Middle frontal gyrus (tissue), 1 donor: Measurements from ENCODE around the gene PDE1C.

Experiments
- DNase-seq: peaks from one replicate; pipeline ENCODE4 v3.0.0-alpha.2; 2015; ENCODE audit warnings: low spot score; ENCODE audit errors: extremely low spot score

The PDE1C gene

GRCh38 chr7:32075612-32076011 is 5.4 kb upstream of the PDE1C start:
- no peak for DNase-seq

GRCh38 chr7:32074787-32075585 is 4.8 kb upstream of the PDE1C start:
- no peak for DNase-seq

GRCh38 chr7:32073533-32073932 is 3.3 kb upstream of the PDE1C start:
- no peak for DNase-seq

- no peak for DNase-seq
Observed at GRCh38 chr7:32072397-32072796, 2.2 kb upstream of the PDE1C start.

GRCh38 chr7:32071466-32072091 is 1.4 kb upstream of the PDE1C start:
- DNase-seq = no peak

GRCh38 chr7:32070051-32070405 is 179 bp downstream of the PDE1C start:
- DNase-seq = no peak

GRCh38 chr7:32069116-32069650 is 1.0 kb downstream of the PDE1C start:
- no peak for DNase-seq

GRCh38 chr7:32068411-32069101 is 1.7 kb downstream of the PDE1C start:
- DNase-seq = no peak

GRCh38 chr7:32066441-32066840 is 3.8 kb downstream of the PDE1C start:
- no peak for DNase-seq

GRCh38 chr7:32063614-32064013 is 6.6 kb downstream of the PDE1C start:
- no peak for DNase-seq

GRCh38 chr7:32062150-32062549 is 8.1 kb downstream of the PDE1C start:
- DNase-seq = no peak

- no peak for DNase-seq
Observed at GRCh38 chr7:32061346-32061745, 8.9 kb downstream of the PDE1C start.

GRCh38 chr7:32059289-32060011 is 10.8 kb downstream of the PDE1C start:
- no peak for DNase-seq

- DNase-seq = no peak
Observed at GRCh38 chr7:32058002-32058401, 12.2 kb downstream of the PDE1C start.

- DNase-seq = no peak
Observed at GRCh38 chr7:32056767-32057166, 13.4 kb downstream of the PDE1C start.

GRCh38 chr7:32053204-32053603 is 17.0 kb downstream of the PDE1C start:
- no peak for DNase-seq

- no peak for DNase-seq
Observed at GRCh38 chr7:32051128-32051527, 19.1 kb downstream of the PDE1C start.

GRCh38 chr7:32049599-32049998 is 20.6 kb downstream of the PDE1C start:
- DNase-seq = no peak

GRCh38 chr7:32048970-32049491 is 21.2 kb downstream of the PDE1C start:
- no peak for DNase-seq

GRCh38 chr7:32047801-32048200 is 22.4 kb downstream of the PDE1C start:
- DNase-seq = no peak

- DNase-seq = no peak
Observed at GRCh38 chr7:32047075-32047474, 23.1 kb downstream of the PDE1C start.
